Mucosa of descending colon (tissue), 3 donors: Measurements from ENCODE around the gene MAML2. TPM values are rescaled to one million over a fixed set of nuclear protein-coding genes. Genes with fewer than 3 reads are reported as not detected.

Experiments used
- ATAC-seq: fragments of 200-7000 bp; cut with Tn5 transposase; one replicate; pipeline ENCODE4 v1.9.1; 2020; ENCODE audit warnings: mild to moderate bottlenecking, moderate library complexity
- DNase-seq, 3 donors: peaks; one replicate each; pipeline ENCODE4 v3.0.0-alpha.2; 2020
- H3K36me3 ChIP-seq: fragments of 200-600 bp; one replicate; pipeline ENCODE4 v1.8.0; 2021; ENCODE audit warnings: low read depth, mild to moderate bottlenecking
- H3K4me1 ChIP-seq: fragments of 200-600 bp; one replicate; pipeline ENCODE4 v1.8.0; 2021; ENCODE audit warnings: low read depth, mild to moderate bottlenecking
- H3K4me3 ChIP-seq: fragments of 200-600 bp; one replicate; pipeline ENCODE4 v1.8.0; 2021; ENCODE audit warnings: mild to moderate bottlenecking
- H3K9me3 ChIP-seq: fragments of 200-600 bp; one replicate; pipeline ENCODE4 v1.8.0; 2021; ENCODE audit warnings: mild to moderate bottlenecking
- intact Hi-C, 2 donors: fragments of 100-400 bp; cut with DNase I in 1 of 2; cut with micrococcal nuclease in 1 of 2; formaldehyde crosslinking; loops; one replicate each; pipeline versions ENCODE4 v1.11.0 to v1.11.1; 2022; cut with DNase I, micrococcal nuclease
- total RNA-seq, 3 donors: library from RNA; stranded (reverse); fragmentation: NEBNext Ultra II Directional in 2 of 3; extraction: Animal tissue kit (Norgen Biotek cat#: 25700) in 2 of 3; gene quantifications; one replicate each; pipeline versions ENCODE4 v1.2.1 to v1.2.4, GENCODE V29; 2021 to 2023
- TF ChIP-seq, protein P1 (sequence below): fragments of 200-600 bp; IDR thresholded peaks from one replicate; pipeline ENCODE4 v1.8.0; 2022; ENCODE audit warnings: antibody characterized with exemption, mild to moderate bottlenecking
- donor health status: DM: no; HTN: no; CAD: no; lungs with moderate emphysema.
- donor health status: DM: no; HTN: no; CAD: no.
- donor health status: DM: no; HTN: yes; CAD: no.

Gene MAML2
- total RNA-seq, 3 donors from 2014 or later: 15.2 to 26.4 (median 15.8) TPM

DNA sequence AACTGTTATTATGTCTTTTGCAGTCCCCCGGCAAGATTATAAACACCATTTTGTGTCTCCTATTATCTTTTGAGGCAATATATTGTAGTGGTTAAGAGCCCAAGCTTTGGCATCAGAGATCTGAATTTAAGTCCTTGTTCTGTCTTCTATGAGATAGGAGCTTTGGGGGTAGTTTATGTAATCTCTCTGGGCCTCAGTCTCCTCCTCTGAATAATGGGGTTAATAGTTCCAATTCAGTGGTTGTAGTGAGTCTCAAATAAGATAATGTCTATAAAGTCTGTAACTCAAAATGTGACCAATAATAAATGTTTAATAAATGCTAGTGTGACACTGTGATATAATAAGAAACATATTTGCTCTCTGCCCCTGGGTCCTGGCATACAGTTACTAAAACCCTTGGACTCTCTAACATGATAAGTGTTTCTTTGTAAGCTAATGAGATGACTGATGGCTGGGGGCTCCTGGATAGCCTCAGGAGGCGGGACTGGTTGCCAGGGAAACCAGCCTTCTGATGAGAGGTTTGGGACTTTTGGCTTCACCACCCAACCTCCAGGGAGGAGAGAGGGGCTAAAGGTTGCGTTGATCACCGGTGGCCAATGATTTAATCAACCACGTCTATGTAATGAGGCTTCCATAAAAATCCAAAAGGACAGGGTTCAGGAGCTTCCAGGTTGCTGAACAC is 235.7 kb downstream of the MAML2 start:
- peaks cover 2% of the 10 kb centered on the region for H3K4me1 ChIP-seq
- no peak for DNase-seq
- no peaks in the 10 kb centered on the region for H3K9me3 ChIP-seq
- TF ChIP-seq, protein P1, sequence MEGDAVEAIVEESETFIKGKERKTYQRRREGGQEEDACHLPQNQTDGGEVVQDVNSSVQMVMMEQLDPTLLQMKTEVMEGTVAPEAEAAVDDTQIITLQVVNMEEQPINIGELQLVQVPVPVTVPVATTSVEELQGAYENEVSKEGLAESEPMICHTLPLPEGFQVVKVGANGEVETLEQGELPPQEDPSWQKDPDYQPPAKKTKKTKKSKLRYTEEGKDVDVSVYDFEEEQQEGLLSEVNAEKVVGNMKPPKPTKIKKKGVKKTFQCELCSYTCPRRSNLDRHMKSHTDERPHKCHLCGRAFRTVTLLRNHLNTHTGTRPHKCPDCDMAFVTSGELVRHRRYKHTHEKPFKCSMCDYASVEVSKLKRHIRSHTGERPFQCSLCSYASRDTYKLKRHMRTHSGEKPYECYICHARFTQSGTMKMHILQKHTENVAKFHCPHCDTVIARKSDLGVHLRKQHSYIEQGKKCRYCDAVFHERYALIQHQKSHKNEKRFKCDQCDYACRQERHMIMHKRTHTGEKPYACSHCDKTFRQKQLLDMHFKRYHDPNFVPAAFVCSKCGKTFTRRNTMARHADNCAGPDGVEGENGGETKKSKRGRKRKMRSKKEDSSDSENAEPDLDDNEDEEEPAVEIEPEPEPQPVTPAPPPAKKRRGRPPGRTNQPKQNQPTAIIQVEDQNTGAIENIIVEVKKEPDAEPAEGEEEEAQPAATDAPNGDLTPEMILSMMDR: no peak
- intact Hi-C loops: no loop called here
- ATAC-seq: no peak
- no peaks in the 10 kb centered on the region for H3K36me3 ChIP-seq
- H3K4me3 ChIP-seq: no peak overlapping the region

DNA sequence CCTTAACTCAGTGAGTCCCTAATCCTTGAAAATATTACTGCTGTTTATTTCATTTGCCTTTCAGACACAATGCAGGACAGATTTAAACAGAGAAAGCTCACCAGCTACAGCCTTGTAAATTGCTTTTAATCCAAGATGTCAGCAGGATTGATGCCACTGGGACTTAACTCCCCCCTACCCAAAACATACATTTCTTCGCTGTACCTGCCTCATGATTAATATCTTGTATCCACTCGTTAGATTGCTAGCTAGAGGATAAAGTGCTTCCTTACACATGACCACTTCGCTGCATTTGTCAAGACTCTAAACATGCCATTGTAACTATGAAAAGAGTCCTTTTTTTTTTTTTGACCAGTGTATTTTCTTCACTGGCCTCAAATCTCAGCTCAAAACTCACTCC is 236.3 kb downstream of the MAML2 start:
- no peak for DNase-seq
- Histone ChIP-seq H3K4me3 (no peak overlapping the region), H3K36me3 (no peaks in the 10 kb centered on the region), H3K4me1 (peaks cover 2% of the 10 kb centered on the region), H3K9me3 (no peaks in the 10 kb centered on the region)
- TF ChIP-seq, protein P1: no peak
- ATAC-seq: no peak
- intact Hi-C loops: no loop called here

DNA sequence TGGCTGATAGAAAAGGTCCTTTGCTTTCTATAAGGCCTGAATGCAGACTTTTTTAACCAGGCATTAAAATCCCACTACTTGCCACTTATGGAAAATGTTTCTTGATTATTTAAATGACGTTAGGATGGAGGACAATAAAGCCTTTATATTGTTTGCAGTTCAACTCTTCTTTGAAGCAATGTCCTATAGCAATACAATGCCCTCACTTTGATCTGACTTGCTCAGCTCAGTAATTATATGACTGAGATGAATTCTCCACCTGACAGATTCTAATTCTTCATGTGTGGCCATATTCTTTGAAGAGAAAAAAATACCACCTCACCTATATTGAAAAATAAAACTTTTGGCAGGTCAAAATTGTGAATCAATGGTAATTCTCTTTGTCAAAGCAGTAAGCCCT is 237.1 kb downstream of the MAML2 start:
- DNase-seq: no peak
- Histone ChIP-seq H3K4me1 (peaks cover 2% of the 10 kb centered on the region), H3K36me3 (no peaks in the 10 kb centered on the region), H3K9me3 (no peaks in the 10 kb centered on the region), H3K4me3 (no peak overlapping the region)
- ATAC-seq: no peak
- TF ChIP-seq, protein P1: no peak
- intact Hi-C loops: no loop called here

DNA sequence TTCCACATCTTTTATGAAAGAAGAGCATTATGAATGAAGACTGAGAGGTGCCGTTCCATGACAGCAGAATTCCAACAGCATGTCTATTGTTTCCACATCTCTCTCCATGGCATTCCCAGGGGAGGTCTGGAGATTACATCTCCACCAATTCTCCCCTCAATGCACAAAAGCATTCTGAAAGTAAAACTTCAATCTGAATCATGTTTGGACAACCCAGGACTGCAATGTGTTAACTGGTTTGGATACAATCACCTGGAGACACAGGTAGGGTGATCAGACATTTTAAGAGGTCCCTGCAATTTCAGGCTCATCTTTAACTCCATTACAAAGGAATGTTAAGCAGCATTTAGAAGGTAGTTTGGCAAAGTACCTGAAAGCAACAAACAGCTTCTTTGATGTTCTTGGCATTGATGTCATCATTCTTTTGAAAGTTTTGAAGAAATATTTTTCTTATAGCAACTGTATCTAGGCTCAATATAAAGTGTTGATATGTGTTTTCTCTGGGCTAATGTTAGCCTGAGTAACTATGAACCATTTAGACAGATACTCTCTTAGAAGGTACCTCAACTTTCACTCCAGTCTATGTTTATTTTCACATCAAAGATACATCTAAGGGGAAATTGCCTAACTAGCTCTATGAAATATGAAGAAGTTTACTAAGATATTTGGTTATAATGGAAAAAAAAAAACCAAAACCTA is 237.6 kb downstream of the MAML2 start:
- Histone ChIP-seq H3K4me1 (peaks cover 2% of the 10 kb centered on the region), H3K4me3 (no peak overlapping the region), H3K9me3 (no peaks in the 10 kb centered on the region), H3K36me3 (no peaks in the 10 kb centered on the region)
- ATAC-seq (no peak), DNase-seq (no peak)
- intact Hi-C loops: no loop called here
- TF ChIP-seq, protein P1: no peak

DNA sequence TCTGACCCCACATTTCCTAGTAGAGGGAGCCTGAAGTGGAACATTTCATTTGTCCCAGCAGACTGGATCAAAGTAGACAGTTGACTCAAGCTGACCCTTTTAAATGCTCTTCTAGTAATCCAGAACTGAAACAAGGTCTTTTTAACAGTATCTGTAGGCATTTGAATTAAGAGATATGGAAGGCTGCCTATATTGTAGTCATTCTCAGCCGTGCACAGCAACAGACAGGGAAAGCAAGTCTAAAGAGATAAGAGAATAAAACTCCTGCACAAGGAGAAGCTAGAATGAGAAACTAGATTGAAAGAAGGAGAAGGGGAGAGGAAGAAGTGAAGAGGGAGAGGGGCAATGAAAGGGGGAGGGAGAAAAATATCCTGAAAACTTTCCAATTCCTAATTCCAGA is 238.5 kb downstream of the MAML2 start:
- TF ChIP-seq, protein P1: no peak
- ATAC-seq: no peak
- H3K9me3 ChIP-seq: no peaks in the 10 kb centered on the region
- H3K4me3 ChIP-seq: no peak overlapping the region
- intact Hi-C loops: no loop called here
- H3K36me3 ChIP-seq: no peaks in the 10 kb centered on the region
- no peak for DNase-seq
- peaks cover 2% of the 10 kb centered on the region for H3K4me1 ChIP-seq
